ENCODE results near the gene TNFSF13.

GRCh38 chr17:7569571-7569970 is 11.0 kb downstream of the TNFSF13 start:
- TF ChIP-seq, protein P1, sequence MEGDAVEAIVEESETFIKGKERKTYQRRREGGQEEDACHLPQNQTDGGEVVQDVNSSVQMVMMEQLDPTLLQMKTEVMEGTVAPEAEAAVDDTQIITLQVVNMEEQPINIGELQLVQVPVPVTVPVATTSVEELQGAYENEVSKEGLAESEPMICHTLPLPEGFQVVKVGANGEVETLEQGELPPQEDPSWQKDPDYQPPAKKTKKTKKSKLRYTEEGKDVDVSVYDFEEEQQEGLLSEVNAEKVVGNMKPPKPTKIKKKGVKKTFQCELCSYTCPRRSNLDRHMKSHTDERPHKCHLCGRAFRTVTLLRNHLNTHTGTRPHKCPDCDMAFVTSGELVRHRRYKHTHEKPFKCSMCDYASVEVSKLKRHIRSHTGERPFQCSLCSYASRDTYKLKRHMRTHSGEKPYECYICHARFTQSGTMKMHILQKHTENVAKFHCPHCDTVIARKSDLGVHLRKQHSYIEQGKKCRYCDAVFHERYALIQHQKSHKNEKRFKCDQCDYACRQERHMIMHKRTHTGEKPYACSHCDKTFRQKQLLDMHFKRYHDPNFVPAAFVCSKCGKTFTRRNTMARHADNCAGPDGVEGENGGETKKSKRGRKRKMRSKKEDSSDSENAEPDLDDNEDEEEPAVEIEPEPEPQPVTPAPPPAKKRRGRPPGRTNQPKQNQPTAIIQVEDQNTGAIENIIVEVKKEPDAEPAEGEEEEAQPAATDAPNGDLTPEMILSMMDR (IDR thresholded peaks at IDR 0.05): no peak
- TF ChIP-seq POLR2A (IDR thresholded peaks at IDR 0.05): no peak
